Measurements from ENCODE around the gene SRSF2.
A peak's percentile ranks its signal among the peaks of the same experiment; 100 is the strongest.

Gene SRSF2

DNA sequence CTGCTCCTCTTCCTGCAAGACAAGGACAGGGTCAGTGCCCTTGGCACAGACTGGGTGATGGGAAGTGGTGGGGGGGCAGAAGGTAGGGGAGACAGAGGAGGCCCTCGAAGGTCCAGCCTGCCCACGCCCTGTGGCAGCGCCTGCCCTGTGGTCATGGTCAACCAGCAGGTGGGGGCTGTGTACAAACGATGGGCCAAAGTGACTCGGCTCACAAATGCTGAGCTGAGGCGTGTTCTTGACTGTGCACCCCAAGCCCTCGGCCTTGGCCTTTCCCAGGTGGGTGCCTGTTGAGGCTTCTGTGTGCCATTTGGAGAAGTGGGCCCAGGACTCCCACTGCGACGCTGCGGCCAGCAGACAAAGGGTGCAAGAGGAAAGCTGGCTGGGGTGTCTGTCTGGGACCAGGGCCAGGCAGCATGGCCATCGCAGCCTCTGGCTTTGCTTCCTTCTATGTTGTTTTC lies 48.9 kb downstream of the SRSF2 start:
- Histone ChIP-seq H3K36me3 (ENCODE audit: insufficient read depth, insufficient read length, low read length) (peaks cover 24% of the 10 kb centered on the region), H3K9ac (ENCODE audit: insufficient read length, low read depth) (no peak overlapping the region), H3K4me1 (ENCODE audit: insufficient read depth, insufficient read length) (peaks cover 17% of the 10 kb centered on the region), H3K4me3 (ENCODE audit: insufficient read length, low read depth) (no peak overlapping the region), H3K9me3 (ENCODE audit: insufficient read depth, low read length) (no peaks in the 10 kb centered on the region), H3K27me3 (ENCODE audit: insufficient read depth, insufficient read length) (no peaks in the 10 kb centered on the region)
- TF ChIP-seq ZNF274 (IDR thresholded peaks at IDR 0.05; ENCODE audit: low read depth, low read length) (no peak), SUZ12 (IDR thresholded peaks at IDR 0.05; ENCODE audit: extremely low read depth, insufficient read depth, insufficient read length) (no peak), YY1 (IDR thresholded peaks at IDR 0.05; ENCODE audit: insufficient read depth, insufficient read length) (no peak)
- DNase-seq (ENCODE audit: low read depth, low spot score): no peak

DNA sequence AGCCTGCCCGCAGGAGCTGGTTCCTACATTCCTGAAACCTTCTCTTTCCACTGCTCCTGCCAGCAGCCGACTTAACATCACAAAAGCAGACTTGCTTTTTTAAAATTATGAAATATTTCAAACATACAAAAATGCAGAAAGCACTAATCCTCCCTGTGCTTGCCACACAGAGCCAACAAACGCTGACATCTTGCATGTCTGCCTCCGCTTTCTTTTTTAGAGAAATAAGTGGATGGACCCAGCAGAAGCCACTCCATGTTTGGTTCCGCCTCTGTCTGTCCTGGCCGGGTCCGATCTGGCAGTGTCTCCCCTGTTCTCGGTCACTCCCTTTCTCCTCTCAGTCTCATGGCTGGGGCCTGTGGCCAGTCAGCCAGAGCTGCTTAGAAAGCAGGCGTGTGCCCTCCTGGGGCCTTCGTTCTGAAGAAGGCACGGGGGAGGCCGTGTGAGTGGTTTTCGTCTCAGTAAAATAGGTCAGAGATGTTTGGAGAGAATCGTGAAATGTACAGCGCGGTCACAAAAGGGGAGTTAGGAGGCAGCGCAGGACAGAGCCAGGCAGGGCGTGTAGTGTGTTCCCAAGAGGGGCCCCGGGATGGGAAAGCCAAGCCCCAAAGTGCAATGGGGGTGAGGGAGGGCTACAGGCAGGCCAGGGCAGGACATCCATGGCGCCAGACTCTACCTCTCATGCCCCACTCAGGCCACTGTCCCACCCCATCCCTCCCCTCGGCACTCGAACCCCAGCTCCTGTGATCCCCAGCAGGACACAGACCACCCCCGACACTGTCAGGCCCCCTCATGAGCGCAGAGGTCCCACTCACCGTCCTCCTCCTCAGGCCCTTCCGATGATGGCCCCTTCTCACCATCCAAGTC lies 49.6 kb downstream of the SRSF2 start:
- Histone ChIP-seq H3K27me3 (ENCODE audit: insufficient read depth, insufficient read length) (no peaks in the 10 kb centered on the region), H3K36me3 (ENCODE audit: insufficient read depth, insufficient read length, low read length) (peaks cover 29% of the 10 kb centered on the region), H3K4me1 (ENCODE audit: insufficient read depth, insufficient read length) (peaks cover 17% of the 10 kb centered on the region), H3K9me3 (ENCODE audit: insufficient read depth, low read length) (no peaks in the 10 kb centered on the region), H3K4me3 (ENCODE audit: insufficient read length, low read depth) (no peak overlapping the region), H3K9ac (ENCODE audit: insufficient read length, low read depth) (peak overlapping the region; percentile 33)
- DNase-seq (ENCODE audit: low read depth, low spot score): no peak
- no peak for TF ChIP-seq SUZ12 (IDR thresholded peaks at IDR 0.05; ENCODE audit: extremely low read depth, insufficient read depth, insufficient read length)

DNA sequence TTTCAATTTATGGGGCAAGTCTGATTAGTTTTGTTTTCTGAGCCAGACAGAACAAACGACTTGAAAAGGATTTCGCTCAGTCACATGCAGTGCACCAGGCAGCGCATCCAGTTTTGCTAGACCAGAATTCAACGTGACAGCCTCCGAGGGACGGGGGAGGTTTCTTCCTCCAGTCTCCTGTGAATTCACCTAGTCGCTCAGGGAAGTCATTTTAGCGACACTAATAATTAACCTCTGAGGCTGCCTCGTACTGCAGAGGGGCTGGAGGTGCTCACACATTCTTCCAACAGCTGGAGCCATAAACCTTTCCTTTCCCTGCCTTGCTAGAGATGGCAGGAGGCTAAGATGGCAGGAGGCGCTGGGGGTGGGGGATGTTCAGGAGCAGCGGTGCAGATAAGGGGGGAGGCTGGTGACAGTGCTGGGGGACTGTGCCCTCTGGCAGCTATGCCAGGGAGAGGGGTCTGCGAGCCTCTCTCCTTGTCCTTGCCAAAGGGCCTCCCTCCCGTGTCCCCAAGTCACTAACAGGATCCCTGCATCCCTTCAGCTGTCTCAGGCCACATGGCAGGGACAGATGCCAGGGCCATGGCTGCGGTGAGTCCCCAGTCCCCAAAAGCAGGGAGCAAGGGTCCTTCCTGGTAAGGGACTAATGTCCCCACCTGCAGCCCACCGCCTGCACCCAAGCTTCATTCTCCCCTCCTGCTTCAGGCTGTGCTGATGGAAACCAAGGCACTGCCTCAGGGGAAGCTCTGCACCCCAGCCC lies 50.4 kb downstream of the SRSF2 start:
- Histone ChIP-seq H3K4me3 (ENCODE audit: insufficient read length, low read depth) (no peak overlapping the region), H3K9ac (ENCODE audit: insufficient read length, low read depth) (peak overlapping the region; percentile 33), H3K36me3 (ENCODE audit: insufficient read depth, insufficient read length, low read length) (peaks cover 31% of the 10 kb centered on the region), H3K27me3 (ENCODE audit: insufficient read depth, insufficient read length) (no peaks in the 10 kb centered on the region), H3K4me1 (ENCODE audit: insufficient read depth, insufficient read length) (peaks cover 22% of the 10 kb centered on the region), H3K9me3 (ENCODE audit: insufficient read depth, low read length) (no peaks in the 10 kb centered on the region)
- DNase-seq (ENCODE audit: low read depth, low spot score): no peak
- TF ChIP-seq YY1 (IDR thresholded peaks at IDR 0.05; ENCODE audit: insufficient read depth, insufficient read length) (no peak), SUZ12 (IDR thresholded peaks at IDR 0.05; ENCODE audit: extremely low read depth, insufficient read depth, insufficient read length) (no peak), ZNF274 (IDR thresholded peaks at IDR 0.05; ENCODE audit: low read depth, low read length) (no peak)

DNA sequence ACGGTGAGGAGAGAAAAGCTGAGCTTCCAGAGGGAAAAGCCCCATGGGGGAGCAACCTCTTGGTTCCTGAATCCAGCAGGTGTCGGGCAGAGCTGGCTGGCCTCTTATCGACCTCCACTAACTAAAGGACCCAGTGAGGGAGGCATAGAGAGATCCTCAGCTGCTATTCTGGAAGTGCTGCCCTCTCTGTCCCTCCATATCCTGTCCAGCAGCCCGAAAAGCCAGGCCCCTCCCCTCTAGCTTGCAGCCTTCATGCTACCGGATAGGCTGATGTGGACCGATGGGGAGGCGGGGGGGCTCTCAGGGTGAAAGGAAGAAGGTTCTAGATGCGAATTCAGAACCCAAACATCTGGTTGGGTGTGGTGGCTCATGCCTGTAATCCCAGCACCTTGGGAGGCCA lies 51.3 kb downstream of the SRSF2 start:
- peaks cover 24% of the 10 kb centered on the region for H3K4me1 ChIP-seq (ENCODE audit: insufficient read depth, insufficient read length)
- DNase-seq (ENCODE audit: low read depth, low spot score): no peak
- no peaks in the 10 kb centered on the region for H3K27me3 ChIP-seq (ENCODE audit: insufficient read depth, insufficient read length)
- TF ChIP-seq YY1 (IDR thresholded peaks at IDR 0.05; ENCODE audit: insufficient read depth, insufficient read length): no peak
- TF ChIP-seq SUZ12 (IDR thresholded peaks at IDR 0.05; ENCODE audit: extremely low read depth, insufficient read depth, insufficient read length): no peak
- TF ChIP-seq ZNF274 (IDR thresholded peaks at IDR 0.05; ENCODE audit: low read depth, low read length): no peak
- no peak overlapping the region for H3K9ac ChIP-seq (ENCODE audit: insufficient read length, low read depth)
- H3K9me3 ChIP-seq (ENCODE audit: insufficient read depth, low read length): no peaks in the 10 kb centered on the region
- peaks cover 31% of the 10 kb centered on the region for H3K36me3 ChIP-seq (ENCODE audit: insufficient read depth, insufficient read length, low read length)
- H3K4me3 ChIP-seq (ENCODE audit: insufficient read length, low read depth): no peak overlapping the region

DNA sequence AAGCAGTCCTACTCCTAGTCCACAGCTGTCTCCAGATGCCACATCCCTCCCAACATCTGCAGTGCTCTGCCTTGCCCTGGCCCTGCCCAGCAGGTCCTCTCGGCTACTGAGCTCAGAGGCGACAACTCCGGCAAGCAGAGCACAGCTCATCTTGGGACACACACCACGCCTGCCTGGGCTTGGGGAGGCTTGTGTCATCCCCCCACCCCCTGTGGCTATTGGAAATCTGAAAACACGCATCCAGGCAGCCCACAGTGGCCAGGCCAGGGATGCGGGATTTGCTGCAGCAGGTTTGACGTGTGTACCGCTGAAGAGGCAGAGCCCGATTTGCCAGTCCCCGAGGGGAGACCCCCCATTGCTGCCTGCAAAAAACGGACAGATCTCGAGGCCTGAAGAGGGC lies 51.8 kb downstream of the SRSF2 start:
- no peak overlapping the region for H3K4me3 ChIP-seq (ENCODE audit: insufficient read length, low read depth)
- peaks cover 31% of the 10 kb centered on the region for H3K36me3 ChIP-seq (ENCODE audit: insufficient read depth, insufficient read length, low read length)
- H3K27me3 ChIP-seq (ENCODE audit: insufficient read depth, insufficient read length): no peaks in the 10 kb centered on the region
- DNase-seq (ENCODE audit: low read depth, low spot score): no peak
- H3K9me3 ChIP-seq (ENCODE audit: insufficient read depth, low read length): no peaks in the 10 kb centered on the region
- H3K9ac ChIP-seq (ENCODE audit: insufficient read length, low read depth): no peak overlapping the region
- peaks cover 24% of the 10 kb centered on the region for H3K4me1 ChIP-seq (ENCODE audit: insufficient read depth, insufficient read length)
- TF ChIP-seq YY1 (IDR thresholded peaks at IDR 0.05; ENCODE audit: insufficient read depth, insufficient read length) (no peak), SUZ12 (IDR thresholded peaks at IDR 0.05; ENCODE audit: extremely low read depth, insufficient read depth, insufficient read length) (no peak), ZNF274 (IDR thresholded peaks at IDR 0.05; ENCODE audit: low read depth, low read length) (no peak)

DNA sequence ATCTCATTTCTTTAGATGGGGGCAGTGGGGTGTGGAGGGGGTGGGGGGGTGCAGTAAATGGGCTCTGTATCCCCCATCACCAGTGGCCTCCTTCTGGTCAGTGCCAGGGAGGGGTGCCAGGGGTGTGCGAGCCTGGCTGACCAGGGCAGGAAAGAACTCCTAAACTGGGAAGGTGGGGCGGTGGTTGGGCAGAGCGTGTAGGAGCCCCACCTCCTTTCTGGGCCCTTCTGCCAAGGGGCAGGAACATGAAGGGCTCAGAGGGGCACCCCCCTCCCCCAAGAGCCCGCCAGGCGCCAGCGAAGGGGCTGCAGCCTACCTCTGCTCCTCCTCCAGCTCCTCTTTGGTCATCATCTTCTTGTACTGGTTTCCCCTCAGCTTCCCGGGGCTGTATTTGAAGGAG lies 52.4 kb downstream of the SRSF2 start:
- no peak overlapping the region for H3K4me3 ChIP-seq (ENCODE audit: insufficient read length, low read depth)
- H3K4me1 ChIP-seq (ENCODE audit: insufficient read depth, insufficient read length): peaks cover 24% of the 10 kb centered on the region
- no peaks in the 10 kb centered on the region for H3K9me3 ChIP-seq (ENCODE audit: insufficient read depth, low read length)
- no peak overlapping the region for H3K9ac ChIP-seq (ENCODE audit: insufficient read length, low read depth)
- TF ChIP-seq ZNF274 (IDR thresholded peaks at IDR 0.05; ENCODE audit: low read depth, low read length): no peak
- TF ChIP-seq YY1 (IDR thresholded peaks at IDR 0.05; ENCODE audit: insufficient read depth, insufficient read length): no peak
- TF ChIP-seq SUZ12 (IDR thresholded peaks at IDR 0.05; ENCODE audit: extremely low read depth, insufficient read depth, insufficient read length): no peak
- H3K36me3 ChIP-seq (ENCODE audit: insufficient read depth, insufficient read length, low read length): peaks cover 31% of the 10 kb centered on the region
- no peaks in the 10 kb centered on the region for H3K27me3 ChIP-seq (ENCODE audit: insufficient read depth, insufficient read length)
- DNase-seq (ENCODE audit: low read depth, low spot score): no peak
